HEK293 (cell line): ENCODE results near the gene KIAA1958.

Experiments used
- CTCF ChIA-PET: fragments of 350-600 bp; formaldehyde crosslinking; extraction: SDS; loops from one replicate; lab custom pipeline; 2021; ENCODE audit warnings: antibody characterized with exemption; lab: Yijun Ruan, JAX
- POLR2A ChIA-PET: fragments of 300-600 bp; formaldehyde crosslinking; extraction: SDS; loops from one replicate; lab custom pipeline; 2020; ENCODE audit warnings: antibody characterized with exemption, inconsistent platforms; lab: Yijun Ruan, JAX
- H3K27ac ChIP-seq: fragments of 200-500 bp; sonication (Bioruptor generic); 2 replicates; pipeline ENCODE4 v1.5.1; 2014; ENCODE audit warnings: low read depth, low read length, control low read depth, inconsistent platforms; ENCODE audit errors: extremely low read depth
- H3K36me3 ChIP-seq, 2 experiments: fragments of 200-500 bp in 1 of 2; sonication (Bioruptor generic) in 1 of 2; 1 replicate in 1 of 2; 2 replicates in 1 of 2; pipeline ENCODE4 v1.5.1; 2014 to 2017; ENCODE audit warnings: inconsistent platforms in 2 of 2, low read length in 2 of 2; ENCODE audit not compliant: control insufficient read depth in 2 of 2, insufficient read depth in 1 of 2
- H3K4me1 ChIP-seq: fragments of 200-500 bp; sonication (Bioruptor generic); 2 replicates; pipeline ENCODE4 v1.5.1; 2014; ENCODE audit warnings: mild to moderate bottlenecking, low read length, inconsistent platforms; ENCODE audit not compliant: control insufficient read depth, insufficient read depth
- H3K4me3 ChIP-seq: 2 replicates; pipeline ENCODE4 v1.5.1; 2011; ENCODE audit warnings: low read depth, mild to moderate bottlenecking, control low read depth, low read length, moderate library complexity
- H3K9me3 ChIP-seq: fragments of 200-500 bp; sonication (Bioruptor generic); 2 replicates; pipeline ENCODE4 v1.5.1; 2014; ENCODE audit warnings: low read depth, low read length, inconsistent platforms; ENCODE audit not compliant: control insufficient read depth, insufficient read depth
- SP2 ChIP-seq: fragments of 450-650 bp; formaldehyde crosslinking; IDR thresholded peaks from 2 replicates; pipeline ENCODE4 v1.5.1; 2016; ENCODE audit warnings: missing biosample characterization, missing genetic modification characterization
- ZBTB20 ChIP-seq: fragments of 450-650 bp; formaldehyde crosslinking; IDR thresholded peaks from 2 replicates; pipeline ENCODE4 v1.5.1; 2016; ENCODE audit warnings: missing biosample characterization, missing genetic modification characterization
- ZIC2 ChIP-seq: fragments of 450-650 bp; formaldehyde crosslinking; IDR thresholded peaks from 2 replicates; pipeline ENCODE4 v1.5.1; 2016; ENCODE audit warnings: missing biosample characterization, missing genetic modification characterization
- ZNF211 ChIP-seq: fragments of 450-650 bp; formaldehyde crosslinking; IDR thresholded peaks from 2 replicates; pipeline ENCODE4 v1.5.1; 2016; ENCODE audit warnings: low read depth, missing biosample characterization, missing genetic modification characterization
- ZNF221 ChIP-seq: fragments of 450-650 bp; formaldehyde crosslinking; IDR thresholded peaks from 2 replicates; pipeline ENCODE4 v1.5.1; 2017; ENCODE audit warnings: missing biosample characterization, missing genetic modification characterization, borderline replicate concordance
- ZNF239 ChIP-seq: fragments of 450-650 bp; formaldehyde crosslinking; IDR thresholded peaks from 2 replicates; pipeline ENCODE4 v1.5.1; 2016; ENCODE audit warnings: missing biosample characterization, missing genetic modification characterization
- ZNF274 ChIP-seq, 2 experiments: fragments of 200-500 bp in 1 of 2; fragments of 450-650 bp in 1 of 2; sonication (Bioruptor generic) in 1 of 2; formaldehyde crosslinking in 1 of 2; IDR thresholded peaks; 2 replicates each; pipeline versions ENCODE4 v1.5.1 to v1.6.1; 2014 to 2016; ENCODE audit warnings: borderline replicate concordance in 1 of 2, inconsistent platforms in 1 of 2, low read length in 1 of 2, missing biosample characterization in 1 of 2, missing genetic modification characterization in 1 of 2
- ZNF335 ChIP-seq: fragments of 450-650 bp; formaldehyde crosslinking; conservative IDR thresholded peaks from 2 replicates; pipeline ENCODE4 v1.5.1; 2016; ENCODE audit warnings: missing biosample characterization, missing genetic modification characterization
- ZNF341 ChIP-seq: fragments of 450-650 bp; formaldehyde crosslinking; IDR thresholded peaks from 2 replicates; pipeline ENCODE4; 2016; ENCODE audit warnings: low read depth, missing biosample characterization, missing genetic modification characterization
- ZNF366 ChIP-seq: fragments of 450-650 bp; formaldehyde crosslinking; conservative IDR thresholded peaks from 2 replicates; pipeline ENCODE4 v1.5.1; 2016; ENCODE audit warnings: missing biosample characterization, missing genetic modification characterization
- ZNF426 ChIP-seq: fragments of 450-650 bp; formaldehyde crosslinking; IDR thresholded peaks from 2 replicates; pipeline ENCODE4 v1.5.1; 2017; ENCODE audit warnings: missing biosample characterization, missing genetic modification characterization, mild to moderate bottlenecking, inconsistent platforms, moderate library complexity
- ZNF660 ChIP-seq: fragments of 450-650 bp; IDR thresholded peaks from 2 replicates; pipeline ENCODE4 v1.5.1; 2018; ENCODE audit warnings: missing biosample characterization, mild to moderate bottlenecking, missing genetic modification characterization
- ZNF792 ChIP-seq: fragments of 450-650 bp; formaldehyde crosslinking; IDR thresholded peaks from 2 replicates; pipeline ENCODE4 v1.5.1; 2016; ENCODE audit warnings: missing biosample characterization, missing genetic modification characterization
- TF ChIP-seq, protein P1 (sequence below): fragments of 450-650 bp; formaldehyde crosslinking; IDR thresholded peaks from 2 replicates; pipeline ENCODE4 v1.5.1; 2016; ENCODE audit warnings: missing biosample characterization, missing genetic modification characterization
- TF ChIP-seq, protein P2 (sequence below): fragments of 450-650 bp; formaldehyde crosslinking; IDR thresholded peaks from 2 replicates; pipeline ENCODE4 v1.5.1; 2017; ENCODE audit warnings: missing biosample characterization, missing genetic modification characterization
- TF ChIP-seq, protein P3 (sequence below): fragments of 450-650 bp; formaldehyde crosslinking; IDR thresholded peaks from 2 replicates; pipeline ENCODE4 v1.5.1; 2017; ENCODE audit warnings: missing biosample characterization, missing genetic modification characterization
- TF ChIP-seq, protein P4 (sequence below): fragments of 450-650 bp; formaldehyde crosslinking; IDR thresholded peaks from 2 replicates; pipeline ENCODE4 v1.5.1; 2016; ENCODE audit warnings: missing biosample characterization, missing genetic modification characterization
- TF ChIP-seq, protein P5 (sequence below): fragments of 450-650 bp; formaldehyde crosslinking; IDR thresholded peaks from 2 replicates; pipeline ENCODE4 v1.5.1; 2016; ENCODE audit warnings: missing biosample characterization, missing genetic modification characterization
- TF ChIP-seq, protein P6 (sequence below): fragments of 450-650 bp; formaldehyde crosslinking; IDR thresholded peaks from 2 replicates; pipeline ENCODE4 v1.5.1; 2016; ENCODE audit warnings: missing biosample characterization, missing genetic modification characterization

KIAA1958 gene

DNA sequence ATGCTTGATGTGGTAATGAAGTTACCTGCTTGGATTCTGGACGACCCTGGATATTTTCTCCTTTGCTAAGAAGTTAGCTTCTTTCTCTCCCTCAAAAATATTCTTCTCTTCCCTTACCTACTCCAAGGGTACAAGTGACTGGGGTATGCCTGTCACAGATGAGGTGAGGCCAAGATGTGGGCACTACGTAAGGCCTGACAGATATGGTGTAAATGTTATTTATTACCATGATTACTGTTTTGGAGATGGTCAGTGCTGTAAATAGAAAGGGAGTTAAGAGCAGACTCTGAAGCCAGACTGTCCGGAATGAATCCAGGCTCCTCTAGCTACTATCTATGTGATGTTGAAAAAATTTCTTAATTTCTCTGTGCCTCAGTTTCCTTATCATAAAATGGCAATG is 1.1 kb upstream of the KIAA1958 start (continued):
- TF ChIP-seq, protein P1, sequence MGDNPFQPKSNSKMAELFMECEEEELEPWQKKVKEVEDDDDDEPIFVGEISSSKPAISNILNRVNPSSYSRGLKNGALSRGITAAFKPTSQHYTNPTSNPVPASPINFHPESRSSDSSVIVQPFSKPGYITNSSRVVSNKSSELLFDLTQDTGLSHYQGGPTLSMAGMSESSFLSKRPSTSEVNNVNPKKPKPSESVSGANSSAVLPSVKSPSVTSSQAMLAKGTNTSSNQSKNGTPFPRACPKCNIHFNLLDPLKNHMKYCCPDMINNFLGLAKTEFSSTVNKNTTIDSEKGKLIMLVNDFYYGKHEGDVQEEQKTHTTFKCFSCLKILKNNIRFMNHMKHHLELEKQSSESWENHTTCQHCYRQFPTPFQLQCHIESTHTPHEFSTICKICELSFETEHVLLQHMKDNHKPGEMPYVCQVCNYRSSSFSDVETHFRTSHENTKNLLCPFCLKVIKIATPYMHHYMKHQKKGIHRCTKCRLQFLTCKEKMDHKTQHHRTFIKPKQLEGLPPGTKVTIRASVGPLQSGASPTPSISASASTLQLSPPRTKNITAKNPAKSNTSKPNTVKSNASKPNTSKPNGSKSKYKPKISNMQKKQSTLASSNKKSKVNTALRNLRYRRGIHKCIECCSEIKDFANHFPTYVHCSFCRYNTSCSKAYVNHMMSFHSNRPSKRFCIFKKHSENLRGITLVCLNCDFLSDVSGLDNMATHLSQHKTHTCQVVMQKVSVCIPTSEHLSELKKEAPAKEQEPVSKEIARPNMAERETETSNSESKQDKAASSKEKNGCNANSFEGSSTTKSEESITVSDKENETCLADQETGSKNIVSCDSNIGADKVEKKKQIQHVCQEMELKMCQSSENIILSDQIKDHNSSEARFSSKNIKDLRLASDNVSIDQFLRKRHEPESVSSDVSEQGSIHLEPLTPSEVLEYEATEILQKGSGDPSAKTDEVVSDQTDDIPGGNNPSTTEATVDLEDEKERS (tag by site-specific recombination): no peak
- TF ChIP-seq, protein P2, sequence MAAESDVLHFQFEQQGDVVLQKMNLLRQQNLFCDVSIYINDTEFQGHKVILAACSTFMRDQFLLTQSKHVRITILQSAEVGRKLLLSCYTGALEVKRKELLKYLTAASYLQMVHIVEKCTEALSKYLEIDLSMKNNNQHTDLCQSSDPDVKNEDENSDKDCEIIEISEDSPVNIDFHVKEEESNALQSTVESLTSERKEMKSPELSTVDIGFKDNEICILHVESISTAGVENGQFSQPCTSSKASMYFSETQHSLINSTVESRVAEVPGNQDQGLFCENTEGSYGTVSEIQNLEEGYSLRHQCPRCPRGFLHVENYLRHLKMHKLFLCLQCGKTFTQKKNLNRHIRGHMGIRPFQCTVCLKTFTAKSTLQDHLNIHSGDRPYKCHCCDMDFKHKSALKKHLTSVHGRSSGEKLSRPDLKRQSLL (tag by site-specific recombination): no peak
- TF ChIP-seq, protein P3, sequence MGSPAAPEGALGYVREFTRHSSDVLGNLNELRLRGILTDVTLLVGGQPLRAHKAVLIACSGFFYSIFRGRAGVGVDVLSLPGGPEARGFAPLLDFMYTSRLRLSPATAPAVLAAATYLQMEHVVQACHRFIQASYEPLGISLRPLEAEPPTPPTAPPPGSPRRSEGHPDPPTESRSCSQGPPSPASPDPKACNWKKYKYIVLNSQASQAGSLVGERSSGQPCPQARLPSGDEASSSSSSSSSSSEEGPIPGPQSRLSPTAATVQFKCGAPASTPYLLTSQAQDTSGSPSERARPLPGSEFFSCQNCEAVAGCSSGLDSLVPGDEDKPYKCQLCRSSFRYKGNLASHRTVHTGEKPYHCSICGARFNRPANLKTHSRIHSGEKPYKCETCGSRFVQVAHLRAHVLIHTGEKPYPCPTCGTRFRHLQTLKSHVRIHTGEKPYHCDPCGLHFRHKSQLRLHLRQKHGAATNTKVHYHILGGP: no peak
- TF ChIP-seq ZNF660 (tag by site-specific recombination) (no peak), ZNF211 (no peak)

DNA sequence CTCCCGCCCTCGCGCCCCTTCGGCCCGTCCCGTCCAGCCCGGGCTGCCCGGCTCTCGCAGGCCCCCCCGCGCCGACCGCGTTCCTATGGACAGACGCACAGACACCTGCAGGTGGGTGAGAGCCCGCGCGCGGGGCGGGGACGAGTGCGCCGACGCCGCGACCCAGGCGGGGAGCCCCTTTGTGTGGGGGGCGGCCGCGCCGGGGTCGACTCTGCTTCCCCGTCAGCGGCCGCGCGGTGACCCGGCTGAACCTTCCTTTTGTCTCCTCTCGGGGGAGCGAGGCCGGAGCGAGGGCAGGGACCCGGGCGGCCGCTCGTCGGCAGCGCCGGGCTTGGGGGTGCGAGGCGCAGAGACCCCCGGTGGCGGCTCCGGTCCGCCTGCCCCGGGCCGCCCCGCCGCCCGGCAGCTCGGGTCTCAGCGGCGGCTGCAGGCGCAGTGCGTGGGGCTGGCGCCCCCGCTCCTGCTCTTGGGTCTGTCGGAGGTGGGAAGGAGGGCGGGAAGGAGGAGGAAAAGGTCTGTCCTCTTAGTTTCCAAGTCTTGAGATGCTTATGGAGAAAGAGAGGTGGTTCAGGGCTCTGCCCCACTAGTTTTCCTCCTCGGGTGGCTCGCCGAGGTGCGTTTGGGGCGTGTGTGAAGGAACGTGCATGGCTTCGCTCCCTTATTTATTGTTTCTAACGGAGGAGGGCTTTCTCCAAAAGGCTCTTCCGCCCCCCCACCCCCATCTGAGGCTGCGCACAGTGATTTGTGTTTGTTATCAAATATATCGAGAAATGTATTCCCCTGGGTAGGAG is 576 bp downstream of the KIAA1958 start:
- H3K27ac ChIP-seq: peak overlapping the region; percentile 82
- H3K36me3 ChIP-seq: peaks cover 0 to 2% of the 10 kb centered on the region in 2 experiments; a peak in 2 of 3 replicates
- peak overlapping the region; percentile 97 for H3K4me3 ChIP-seq
- CTCF ChIA-PET: interaction anchor here (0.6 kb wide), 2 partner anchors 18 to 1124 kb away, joined by 3 to 4 read pairs; no protein-coding TSS in a partner anchor
- H3K4me1 ChIP-seq: peaks cover 11% of the 10 kb centered on the region; the same call in 1 of the 2 replicates
- H3K9me3 ChIP-seq: no peaks in the 10 kb centered on the region
- POLR2A ChIA-PET: interaction anchor here (0.7 to 2.5 kb wide), 11 partner anchors 11 to 264 kb away, joined by 3 to 27 read pairs (median 5); partner anchors contain the start of genes HSDL2, INIP and SNX30
- TF ChIP-seq ZNF221 (no peak), ZNF239 (no peak), ZNF341 (peak; percentile 87), ZNF335 (peak; percentile 64), ZBTB20 (tag by site-specific recombination) (peak; percentile 57; the same call in 1 of the 2 replicates), ZIC2 (no peak), SP2 (tag by site-specific recombination) (peak; percentile 82), ZNF274 (IDR thresholded peaks at IDR 0.05; ENCODE audit: low read length) (no peak), ZNF274 (tag by site-specific recombination; IDR thresholded peaks at IDR 0.05; ENCODE audit: borderline replicate concordance) (no peak), ZNF426 (no peak), ZNF792 (tag by site-specific recombination) (no peak), ZNF366 (tag by site-specific recombination) (peak; percentile 29; the same call in 1 of the 2 replicates)
- TF ChIP-seq, protein P4, sequence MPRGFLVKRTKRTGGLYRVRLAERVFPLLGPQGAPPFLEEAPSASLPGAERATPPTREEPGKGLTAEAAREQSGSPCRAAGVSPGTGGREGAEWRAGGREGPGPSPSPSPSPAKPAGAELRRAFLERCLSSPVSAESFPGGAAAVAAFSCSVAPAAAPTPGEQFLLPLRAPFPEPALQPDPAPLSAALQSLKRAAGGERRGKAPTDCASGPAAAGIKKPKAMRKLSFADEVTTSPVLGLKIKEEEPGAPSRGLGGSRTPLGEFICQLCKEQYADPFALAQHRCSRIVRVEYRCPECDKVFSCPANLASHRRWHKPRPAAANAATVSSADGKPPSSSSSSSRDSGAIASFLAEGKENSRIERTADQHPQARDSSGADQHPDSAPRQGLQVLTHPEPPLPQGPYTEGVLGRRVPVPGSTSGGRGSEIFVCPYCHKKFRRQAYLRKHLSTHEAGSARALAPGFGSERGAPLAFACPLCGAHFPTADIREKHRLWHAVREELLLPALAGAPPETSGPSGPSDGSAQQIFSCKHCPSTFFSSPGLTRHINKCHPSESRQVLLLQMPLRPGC: peak; percentile 80
- TF ChIP-seq, protein P5, sequence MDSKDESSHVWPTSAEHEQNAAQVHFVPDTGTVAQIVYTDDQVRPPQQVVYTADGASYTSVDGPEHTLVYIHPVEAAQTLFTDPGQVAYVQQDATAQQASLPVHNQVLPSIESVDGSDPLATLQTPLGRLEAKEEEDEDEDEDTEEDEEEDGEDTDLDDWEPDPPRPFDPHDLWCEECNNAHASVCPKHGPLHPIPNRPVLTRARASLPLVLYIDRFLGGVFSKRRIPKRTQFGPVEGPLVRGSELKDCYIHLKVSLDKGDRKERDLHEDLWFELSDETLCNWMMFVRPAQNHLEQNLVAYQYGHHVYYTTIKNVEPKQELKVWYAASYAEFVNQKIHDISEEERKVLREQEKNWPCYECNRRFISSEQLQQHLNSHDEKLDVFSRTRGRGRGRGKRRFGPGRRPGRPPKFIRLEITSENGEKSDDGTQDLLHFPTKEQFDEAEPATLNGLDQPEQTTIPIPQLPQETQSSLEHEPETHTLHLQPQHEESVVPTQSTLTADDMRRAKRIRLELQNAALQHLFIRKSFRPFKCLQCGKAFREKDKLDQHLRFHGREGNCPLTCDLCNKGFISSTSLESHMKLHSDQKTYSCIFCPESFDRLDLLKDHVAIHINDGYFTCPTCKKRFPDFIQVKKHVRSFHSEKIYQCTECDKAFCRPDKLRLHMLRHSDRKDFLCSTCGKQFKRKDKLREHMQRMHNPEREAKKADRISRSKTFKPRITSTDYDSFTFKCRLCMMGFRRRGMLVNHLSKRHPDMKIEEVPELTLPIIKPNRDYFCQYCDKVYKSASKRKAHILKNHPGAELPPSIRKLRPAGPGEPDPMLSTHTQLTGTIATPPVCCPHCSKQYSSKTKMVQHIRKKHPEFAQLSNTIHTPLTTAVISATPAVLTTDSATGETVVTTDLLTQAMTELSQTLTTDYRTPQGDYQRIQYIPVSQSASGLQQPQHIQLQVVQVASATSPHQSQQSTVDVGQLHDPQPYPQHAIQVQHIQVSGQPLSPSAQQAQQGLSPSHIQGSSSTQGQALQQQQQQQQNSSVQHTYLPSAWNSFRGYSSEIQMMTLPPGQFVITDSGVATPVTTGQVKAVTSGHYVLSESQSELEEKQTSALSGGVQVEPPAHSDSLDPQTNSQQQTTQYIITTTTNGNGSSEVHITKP (tag by site-specific recombination): peak; percentile 84
- TF ChIP-seq, protein P6, sequence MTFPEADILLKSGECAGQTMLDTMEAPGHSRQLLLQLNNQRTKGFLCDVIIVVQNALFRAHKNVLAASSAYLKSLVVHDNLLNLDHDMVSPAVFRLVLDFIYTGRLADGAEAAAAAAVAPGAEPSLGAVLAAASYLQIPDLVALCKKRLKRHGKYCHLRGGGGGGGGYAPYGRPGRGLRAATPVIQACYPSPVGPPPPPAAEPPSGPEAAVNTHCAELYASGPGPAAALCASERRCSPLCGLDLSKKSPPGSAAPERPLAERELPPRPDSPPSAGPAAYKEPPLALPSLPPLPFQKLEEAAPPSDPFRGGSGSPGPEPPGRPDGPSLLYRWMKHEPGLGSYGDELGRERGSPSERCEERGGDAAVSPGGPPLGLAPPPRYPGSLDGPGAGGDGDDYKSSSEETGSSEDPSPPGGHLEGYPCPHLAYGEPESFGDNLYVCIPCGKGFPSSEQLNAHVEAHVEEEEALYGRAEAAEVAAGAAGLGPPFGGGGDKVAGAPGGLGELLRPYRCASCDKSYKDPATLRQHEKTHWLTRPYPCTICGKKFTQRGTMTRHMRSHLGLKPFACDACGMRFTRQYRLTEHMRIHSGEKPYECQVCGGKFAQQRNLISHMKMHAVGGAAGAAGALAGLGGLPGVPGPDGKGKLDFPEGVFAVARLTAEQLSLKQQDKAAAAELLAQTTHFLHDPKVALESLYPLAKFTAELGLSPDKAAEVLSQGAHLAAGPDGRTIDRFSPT (tag by site-specific recombination): no peak
